HUES64 (cell line): ENCODE data around the gene MYH6.
"Not testable (repeated sequence)": the region's sequence is repeated elsewhere in the genome, so short reads cannot be mapped to it uniquely, and the experiment has no call there.

Experiments
- H3K27ac ChIP-seq: 2 replicates; pipeline ENCODE4 v1.7.0; 2013; ENCODE audit warnings: low read depth, low read length, inconsistent platforms
- H3K27me3 ChIP-seq: 2 replicates; pipeline ENCODE4 v1.6.1; 2013; ENCODE audit warnings: mild to moderate bottlenecking, low read length; ENCODE audit not compliant: insufficient read depth
- H3K36me3 ChIP-seq: 2 replicates; pipeline ENCODE4 v1.6.1; 2013; ENCODE audit warnings: mild to moderate bottlenecking, low read length; ENCODE audit not compliant: insufficient read depth
- H3K4me1 ChIP-seq: 2 replicates; pipeline ENCODE4 v1.6.1; 2013; ENCODE audit warnings: mild to moderate bottlenecking, low read length, moderate library complexity; ENCODE audit not compliant: insufficient read depth
- H3K4me3 ChIP-seq: 2 replicates; pipeline ENCODE4 v1.5.1; 2013; ENCODE audit warnings: mild to moderate bottlenecking, low read length, moderate library complexity
- H3K9ac ChIP-seq: 2 replicates; pipeline ENCODE4 v1.6.1; 2013; ENCODE audit warnings: mild to moderate bottlenecking, low read depth, low read length
- H3K9me3 ChIP-seq: 2 replicates; pipeline ENCODE4 v1.6.1; 2013; ENCODE audit warnings: low read depth, low read length; ENCODE audit not compliant: insufficient read depth
- WGBS: fragments of 150-250, 120-280 bp; methylation state at CpG from one replicate; pipeline ENCODE4 v1.1.7; 2013; ENCODE audit warnings: missing lambda C conversion rate; 5-methylcytosine and 5-hydroxymethylcytosine counted together

MYH6 gene

DNA sequence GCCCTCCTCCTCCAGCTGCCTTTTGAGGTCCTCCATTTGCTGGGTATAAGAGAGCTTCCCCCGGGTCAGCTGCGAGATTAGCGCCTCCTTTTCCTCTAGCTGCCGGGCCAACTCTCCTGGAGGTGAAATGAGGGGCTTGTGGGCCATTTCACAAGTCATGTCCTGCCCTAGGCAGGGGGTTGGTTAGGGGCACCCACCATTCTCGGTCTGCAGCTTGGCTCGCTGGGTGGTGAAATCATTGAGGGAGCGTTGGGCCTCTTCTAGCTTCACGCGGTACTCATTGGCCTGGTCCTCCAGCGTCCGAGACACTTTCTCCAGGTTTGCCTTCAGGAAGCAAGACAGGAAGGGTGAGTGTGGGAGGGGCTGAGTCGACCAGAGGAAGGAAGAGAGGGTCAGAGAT, 18.7 kb downstream of the MYH6 start:
- 87% methylated on average over 12 of the region's 12 CpGs for WGBS
- Histone ChIP-seq H3K9ac (no peak overlapping the region), H3K27me3 (no peaks in the 10 kb centered on the region), H3K36me3 (no peaks in the 10 kb centered on the region), H3K27ac (no peak overlapping the region), H3K4me1 (no peaks in the 10 kb centered on the region), H3K4me3 (no peak overlapping the region), H3K9me3 (no peaks in the 10 kb centered on the region)

- Histone ChIP-seq H3K27me3 (no peaks in the 10 kb centered on the region), H3K27ac (no peak overlapping the region), H3K36me3 (no peaks in the 10 kb centered on the region), H3K4me3 (no peak overlapping the region), H3K9ac (no peak overlapping the region), H3K9me3 (no peaks in the 10 kb centered on the region), H3K4me1 (no peaks in the 10 kb centered on the region)
- 79% methylated on average over 4 of the region's 8 CpGs for WGBS
These were observed 19.1 kb downstream of the MYH6 start for GRCh38 chr14:23388996-23389395.

DNA sequence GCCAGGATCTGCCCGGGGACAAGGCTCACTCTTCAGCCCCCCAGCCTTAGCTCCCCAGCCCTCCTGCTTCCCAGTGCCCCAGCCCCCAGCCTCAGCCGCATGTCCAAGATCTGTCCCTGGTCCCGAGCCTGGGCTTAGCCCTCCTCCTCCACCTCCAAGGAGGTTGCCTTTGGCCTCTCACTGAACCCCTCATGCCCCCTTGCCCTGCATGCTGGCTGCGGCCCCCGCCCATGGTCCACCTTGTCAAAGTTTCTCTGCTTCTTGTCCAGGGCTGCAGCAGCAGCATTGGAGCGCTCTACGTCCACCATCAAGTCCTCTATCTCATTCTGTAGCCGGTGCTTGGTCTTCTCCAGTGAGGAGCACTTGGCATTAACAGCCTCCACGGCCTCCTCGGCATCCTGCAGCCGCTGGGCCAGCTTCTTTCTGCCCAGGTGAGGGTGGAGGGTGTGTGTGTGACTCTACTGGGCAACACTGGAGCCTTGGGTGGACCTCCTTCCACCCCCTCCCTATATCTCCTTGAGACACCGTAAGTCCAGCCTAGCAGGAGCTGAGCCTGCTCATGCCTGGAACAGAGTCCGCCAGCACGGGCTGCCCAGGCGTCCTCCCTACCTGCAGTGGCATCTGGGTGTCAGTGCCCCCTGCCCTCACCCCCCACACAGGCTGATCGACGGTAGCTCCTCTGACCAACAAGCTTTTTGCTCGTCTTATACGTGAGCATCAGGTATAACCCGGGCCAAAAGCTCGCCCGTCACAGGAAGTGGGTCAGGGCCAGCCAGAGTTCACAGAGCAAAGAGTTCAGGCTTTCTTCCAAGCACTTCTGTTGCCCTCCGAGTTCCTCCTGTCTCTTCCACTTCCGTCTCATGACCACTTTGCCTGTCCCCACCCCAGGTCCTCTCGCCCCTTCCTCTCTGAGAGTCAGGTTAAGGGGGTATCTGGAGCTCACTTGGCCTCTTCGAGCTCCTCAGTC, 19.9 kb downstream of the MYH6 start:
- 94% methylated on average over 26 of the region's 26 CpGs for WGBS

DNA sequence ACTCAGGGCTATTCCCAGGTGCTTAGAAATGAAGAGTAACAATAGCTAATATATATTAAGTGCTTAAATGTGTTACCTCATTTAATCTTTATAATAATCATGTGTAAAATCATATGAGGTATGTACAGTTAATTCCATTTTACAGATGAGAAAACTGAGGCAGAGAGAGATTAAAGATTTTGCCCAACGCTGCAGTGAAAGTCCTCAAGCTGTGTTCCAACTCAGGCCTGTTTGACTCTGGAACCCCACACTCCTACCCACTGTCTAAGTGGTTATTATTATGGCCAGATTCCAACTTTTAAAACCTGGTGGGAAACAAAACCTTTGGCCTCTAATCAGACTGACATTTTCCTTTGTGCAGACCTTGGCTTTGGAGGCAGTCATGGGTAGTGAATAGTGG, 21.1 kb downstream of the MYH6 start:
- Histone ChIP-seq H3K9me3 (no peaks in the 10 kb centered on the region), H3K27me3 (peaks cover 4% of the 10 kb centered on the region; the same call in 1 of the 2 replicates), H3K4me1 (no peaks in the 10 kb centered on the region), H3K9ac (no peak overlapping the region), H3K36me3 (no peaks in the 10 kb centered on the region), H3K4me3 (no peak overlapping the region), H3K27ac (no peak overlapping the region)
- WGBS, result 100% methylated on average over 1 of the region's 1 CpG

More for the DNA sequence above, 19.9 kb downstream of the MYH6 start:
- H3K4me1 ChIP-seq, result no peaks in the 10 kb centered on the region
- no peak overlapping the region for H3K4me3 ChIP-seq
- H3K9me3 ChIP-seq, result no peaks in the 10 kb centered on the region
- no peak overlapping the region for H3K27ac ChIP-seq
- no peaks in the 10 kb centered on the region for H3K36me3 ChIP-seq
- no peak overlapping the region; the same call in 1 of the 2 replicates for H3K9ac ChIP-seq
- H3K27me3 ChIP-seq, result no peaks in the 10 kb centered on the region

- not testable (repeated sequence) for H3K4me1 ChIP-seq, H3K9me3 ChIP-seq, H3K36me3 ChIP-seq, H3K27ac ChIP-seq, H3K27me3 ChIP-seq, H3K9ac ChIP-seq, H3K4me3 ChIP-seq
- 94% methylated on average over 17 of the region's 17 CpGs for WGBS
These were observed 21.8 kb downstream of the MYH6 start for GRCh38 chr14:23386266-23386657.

- Histone ChIP-seq H3K36me3 (no peaks in the 10 kb centered on the region), H3K4me1 (no peaks in the 10 kb centered on the region), H3K9ac (no peak overlapping the region), H3K4me3 (no peak overlapping the region), H3K9me3 (no peaks in the 10 kb centered on the region), H3K27me3 (peaks cover 4% of the 10 kb centered on the region; the same call in 1 of the 2 replicates), H3K27ac (no peak overlapping the region)
- 93% methylated on average over 18 of the region's 18 CpGs for WGBS
These were observed 22.3 kb downstream of the MYH6 start for GRCh38 chr14:23385642-23386265.

DNA sequence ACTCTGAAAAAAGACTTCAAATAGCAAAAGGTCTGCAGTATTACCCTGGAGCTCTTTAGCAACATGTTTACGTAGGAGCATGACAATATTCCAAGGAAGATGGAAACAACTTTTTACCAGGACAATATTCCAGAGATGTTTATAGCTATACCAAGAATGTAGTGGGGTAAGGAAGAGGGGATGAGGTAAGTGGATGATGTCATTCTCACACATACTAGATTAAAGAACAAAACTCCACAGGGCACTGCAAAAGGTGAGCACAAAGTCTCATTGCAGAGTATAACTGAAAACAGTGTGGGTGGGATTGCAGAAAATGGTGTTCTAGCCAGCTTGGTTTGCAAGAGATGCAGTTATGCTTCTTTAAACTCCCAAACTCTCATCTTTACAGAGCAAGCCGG, 22.8 kb downstream of the MYH6 start:
- H3K36me3 ChIP-seq, result no peaks in the 10 kb centered on the region
- no peak overlapping the region for H3K4me3 ChIP-seq
- no peaks in the 10 kb centered on the region for H3K9me3 ChIP-seq
- H3K9ac ChIP-seq, result no peak overlapping the region
- H3K27ac ChIP-seq, result no peak overlapping the region
- WGBS, result 98% methylated on average over 2 of the region's 2 CpGs
- peaks cover 4% of the 10 kb centered on the region; the same call in 1 of the 2 replicates for H3K27me3 ChIP-seq
- no peaks in the 10 kb centered on the region for H3K4me1 ChIP-seq

- H3K4me1 ChIP-seq, result no peaks in the 10 kb centered on the region
- no peaks in the 10 kb centered on the region for H3K9me3 ChIP-seq
- H3K36me3 ChIP-seq, result no peaks in the 10 kb centered on the region
- H3K27me3 ChIP-seq, result peaks cover 4% of the 10 kb centered on the region; the same call in 1 of the 2 replicates
- H3K27ac ChIP-seq, result no peak overlapping the region
- H3K4me3 ChIP-seq, result no peak overlapping the region
- WGBS, result 96% methylated on average over 29 of the region's 29 CpGs
- no peak overlapping the region for H3K9ac ChIP-seq
These were observed 23.6 kb downstream of the MYH6 start for GRCh38 chr14:23384364-23385080.

DNA sequence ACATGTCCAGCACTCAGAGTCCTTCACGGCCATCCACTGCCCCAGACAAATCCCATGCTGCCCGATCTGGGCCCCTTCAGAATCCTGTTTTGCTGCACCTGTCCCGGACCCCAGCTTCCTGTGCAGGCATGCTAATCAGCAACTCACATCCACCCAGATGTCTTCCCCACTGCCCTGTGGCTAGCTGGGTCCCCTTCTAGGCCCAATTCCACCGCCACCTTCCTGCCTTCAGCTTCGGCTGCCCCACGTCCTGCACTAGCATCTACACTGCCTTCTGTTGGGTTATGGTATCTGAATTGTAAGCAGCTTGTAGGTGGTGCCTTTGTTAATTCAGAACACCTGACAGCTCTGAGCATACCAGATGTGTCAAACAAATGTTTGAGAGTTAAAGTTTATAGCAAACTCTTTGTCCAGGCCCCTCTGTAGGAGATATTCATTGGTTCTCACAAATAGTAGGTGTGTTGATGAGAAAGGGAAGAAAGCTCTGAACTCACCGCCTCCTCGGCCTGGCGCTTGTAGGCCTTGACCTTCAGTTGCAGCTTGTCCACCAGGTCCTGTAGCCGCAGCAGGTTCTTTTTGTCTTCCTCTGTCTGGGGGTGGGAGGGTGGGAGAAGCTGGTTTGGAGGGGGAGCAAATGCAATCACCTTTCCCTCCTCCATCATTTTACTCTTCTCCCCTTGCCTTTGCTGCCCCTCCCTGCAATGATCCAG, 25.2 kb downstream of the MYH6 start:
- Histone ChIP-seq H3K36me3 (no peaks in the 10 kb centered on the region), H3K27me3 (peaks cover 18% of the 10 kb centered on the region; the same call in 1 of the 2 replicates), H3K9ac (no peak overlapping the region), H3K27ac (no peak overlapping the region), H3K9me3 (no peaks in the 10 kb centered on the region), H3K4me1 (no peaks in the 10 kb centered on the region), H3K4me3 (no peak overlapping the region)
- WGBS, result 92% methylated on average over 9 of the region's 10 CpGs

DNA sequence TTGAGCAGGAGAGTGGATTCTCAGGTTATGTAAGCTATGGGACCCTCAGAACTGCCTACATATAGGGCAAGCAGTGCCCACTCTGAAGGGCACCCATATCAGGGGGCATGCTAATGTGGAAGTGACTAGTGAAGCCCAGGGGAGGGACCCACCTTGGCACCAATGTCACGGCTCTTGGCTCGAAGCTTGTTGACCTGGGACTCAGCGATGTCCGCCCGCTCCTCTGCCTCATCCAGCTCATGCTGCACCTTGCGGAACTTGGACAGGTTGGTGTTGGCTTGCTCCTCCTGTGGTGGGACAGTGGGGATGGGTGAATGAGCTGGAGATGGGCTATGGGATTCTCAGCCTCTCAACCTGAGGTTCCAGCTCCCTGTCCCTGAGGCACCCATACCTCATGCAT, 25.8 kb downstream of the MYH6 start:
- Histone ChIP-seq H3K4me1 (no peaks in the 10 kb centered on the region), H3K9ac (no peak overlapping the region), H3K27me3 (peaks cover 24% of the 10 kb centered on the region), H3K27ac (no peak overlapping the region), H3K4me3 (no peak overlapping the region), H3K36me3 (no peaks in the 10 kb centered on the region), H3K9me3 (no peaks in the 10 kb centered on the region)
- WGBS, result 95% methylated on average over 6 of the region's 6 CpGs
